H1 (cell line): ENCODE results near the gene ATXN1L.

Experiments
- HDAC2 ChIP-seq, 2 experiments: fragments of 300-600 bp in 1 of 2; sonication (generic) in 1 of 2; IDR thresholded peaks; 2 replicates each; pipeline ENCODE4 v1.6.1; 2011 to 2012; ENCODE audit warnings: low read depth in 2 of 2, low read length in 2 of 2, mild to moderate bottlenecking in 2 of 2, moderate library complexity in 2 of 2, borderline replicate concordance in 1 of 2, inconsistent platforms in 1 of 2
- POLR2AphosphoS5 ChIP-seq: IDR thresholded peaks from 2 replicates; pipeline ENCODE4 v1.6.1; 2011; ENCODE audit warnings: low read depth, low read length
- SP1 ChIP-seq: IDR thresholded peaks from 2 replicates; pipeline ENCODE4 v1.6.1; 2011; ENCODE audit warnings: low read depth, low read length
- SRF ChIP-seq: IDR thresholded peaks from 2 replicates; pipeline ENCODE4 v1.6.1; 2011; ENCODE audit warnings: mild to moderate bottlenecking, low read depth, low read length, moderate library complexity
- ZNF274 ChIP-seq: IDR thresholded peaks from 2 replicates; pipeline ENCODE4 v1.7.0; 2012; ENCODE audit warnings: low read length, borderline replicate concordance; ENCODE audit errors: extremely low read depth
- TF ChIP-seq, protein P1 (sequence below), 3 experiments: IDR thresholded peaks; 1 replicate in 2 of 3; 2 replicates in 1 of 3; pipeline versions ENCODE4 v1.5.1 to v1.6.1; 2011; ENCODE audit warnings: low read length in 3 of 3, mild to moderate bottlenecking in 3 of 3, inconsistent platforms in 2 of 3, low read depth in 1 of 3, moderate library complexity in 1 of 3; ENCODE audit not compliant: insufficient read depth in 1 of 3; ENCODE audit errors: control extremely low read depth in 1 of 3

DNA sequence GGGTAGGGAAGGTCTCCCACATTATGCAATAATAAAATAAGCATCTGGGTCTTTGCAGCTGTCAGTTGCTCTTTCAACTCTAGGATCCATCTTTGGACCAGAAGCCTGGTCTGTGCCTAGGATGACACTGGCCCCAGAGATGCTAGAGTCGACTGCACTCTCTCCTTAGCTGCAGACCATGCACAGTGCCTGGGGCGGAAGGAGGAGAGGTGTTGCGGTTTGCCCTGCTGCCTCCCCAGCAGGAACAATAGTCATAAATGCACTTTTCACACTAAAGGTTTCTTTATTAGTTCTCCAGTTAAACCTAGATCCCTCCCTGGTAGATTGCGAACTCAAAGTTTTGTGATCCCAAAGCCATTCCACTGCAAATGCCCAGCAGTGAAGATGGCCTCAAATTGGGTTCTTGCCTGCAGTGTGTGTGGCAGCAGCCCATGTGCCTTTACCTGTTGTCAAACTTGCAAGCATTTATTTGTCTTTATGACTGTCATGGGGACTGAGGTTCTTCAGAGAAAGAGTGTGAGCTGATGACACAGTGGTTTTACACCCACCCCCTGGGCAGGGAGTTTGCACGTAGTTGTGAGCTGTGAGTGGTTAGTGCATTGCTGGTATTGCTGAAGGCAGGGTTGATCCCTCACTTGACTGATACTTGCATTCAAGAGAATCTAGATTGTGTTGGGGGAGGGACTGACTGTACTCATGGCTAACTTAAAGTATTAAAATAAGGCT, 10.3 kb downstream of the ATXN1L start:
- TF ChIP-seq HDAC2 (IDR thresholded peaks at IDR 0.05; ENCODE audit: borderline replicate concordance in 1 of 2, low read depth in 2 of 2, low read length in 2 of 2) = no peak
- no peak for TF ChIP-seq SP1
- TF ChIP-seq SRF = no peak
- no peak for TF ChIP-seq POLR2AphosphoS5
- TF ChIP-seq, protein P1, sequence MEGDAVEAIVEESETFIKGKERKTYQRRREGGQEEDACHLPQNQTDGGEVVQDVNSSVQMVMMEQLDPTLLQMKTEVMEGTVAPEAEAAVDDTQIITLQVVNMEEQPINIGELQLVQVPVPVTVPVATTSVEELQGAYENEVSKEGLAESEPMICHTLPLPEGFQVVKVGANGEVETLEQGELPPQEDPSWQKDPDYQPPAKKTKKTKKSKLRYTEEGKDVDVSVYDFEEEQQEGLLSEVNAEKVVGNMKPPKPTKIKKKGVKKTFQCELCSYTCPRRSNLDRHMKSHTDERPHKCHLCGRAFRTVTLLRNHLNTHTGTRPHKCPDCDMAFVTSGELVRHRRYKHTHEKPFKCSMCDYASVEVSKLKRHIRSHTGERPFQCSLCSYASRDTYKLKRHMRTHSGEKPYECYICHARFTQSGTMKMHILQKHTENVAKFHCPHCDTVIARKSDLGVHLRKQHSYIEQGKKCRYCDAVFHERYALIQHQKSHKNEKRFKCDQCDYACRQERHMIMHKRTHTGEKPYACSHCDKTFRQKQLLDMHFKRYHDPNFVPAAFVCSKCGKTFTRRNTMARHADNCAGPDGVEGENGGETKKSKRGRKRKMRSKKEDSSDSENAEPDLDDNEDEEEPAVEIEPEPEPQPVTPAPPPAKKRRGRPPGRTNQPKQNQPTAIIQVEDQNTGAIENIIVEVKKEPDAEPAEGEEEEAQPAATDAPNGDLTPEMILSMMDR (IDR thresholded peaks at IDR 0.05; ENCODE audit: control extremely low read depth in 1 of 3, insufficient read depth in 1 of 3, low read depth in 1 of 3, low read length in 3 of 3) = no peak
- TF ChIP-seq ZNF274 = no peak
